Ishikawa (cell line): ENCODE measurements around the gene NOS1AP.

Experiments
- CEBPB ChIP-seq: IDR thresholded peaks from 2 replicates; pipeline ENCODE4 v1.6.1; 2012
- CREB1 ChIP-seq: IDR thresholded peaks from 2 replicates; pipeline ENCODE4 v1.6.1; 2012; ENCODE audit warnings: low read depth
- EGR1 ChIP-seq: IDR thresholded peaks from 2 replicates; pipeline ENCODE4 v1.6.1; 2012
- EP300 ChIP-seq: IDR thresholded peaks from 2 replicates; pipeline ENCODE4 v1.6.1; 2012; ENCODE audit warnings: borderline replicate concordance
- FOXM1 ChIP-seq: IDR thresholded peaks from 2 replicates; pipeline ENCODE4 v1.6.1; 2012; ENCODE audit warnings: low read depth, borderline replicate concordance
- MAX ChIP-seq: IDR thresholded peaks from 2 replicates; pipeline ENCODE4 v1.6.1; 2012
- NFIC ChIP-seq: IDR thresholded peaks from 2 replicates; pipeline ENCODE4 v1.6.1; 2012
- RAD21 ChIP-seq: IDR thresholded peaks from 2 replicates; pipeline ENCODE4 v1.6.1; 2012; ENCODE audit warnings: low read depth
- TAF1 ChIP-seq: IDR thresholded peaks from 2 replicates; pipeline ENCODE4 v1.6.1; 2012; ENCODE audit warnings: low read depth, mild to moderate bottlenecking
- TCF12 ChIP-seq: IDR thresholded peaks from 2 replicates; pipeline ENCODE4 v1.6.1; 2012; ENCODE audit warnings: low read depth
- TEAD4 ChIP-seq: IDR thresholded peaks from 2 replicates; pipeline ENCODE4 v1.6.1; 2012
- YY1 ChIP-seq: IDR thresholded peaks from 2 replicates; pipeline ENCODE4 v1.6.1; 2012; ENCODE audit warnings: low read depth
- ZBTB7A ChIP-seq: IDR thresholded peaks from 2 replicates; pipeline ENCODE4 v1.6.1; 2012; ENCODE audit warnings: low read depth
- TF ChIP-seq, protein P1 (sequence below): IDR thresholded peaks from 2 replicates; pipeline ENCODE4 v1.6.1; 2012
- TF ChIP-seq, protein P2 (sequence below): IDR thresholded peaks from 2 replicates; pipeline ENCODE4 v1.6.1; 2012; ENCODE audit warnings: low read depth, mild to moderate bottlenecking

NOS1AP gene

GRCh38 chr1:162391790-162392563 lies 322.5 kb downstream of the NOS1AP start:
- no peak for TF ChIP-seq EP300
- TF ChIP-seq RAD21: peak; percentile 88

DNA sequence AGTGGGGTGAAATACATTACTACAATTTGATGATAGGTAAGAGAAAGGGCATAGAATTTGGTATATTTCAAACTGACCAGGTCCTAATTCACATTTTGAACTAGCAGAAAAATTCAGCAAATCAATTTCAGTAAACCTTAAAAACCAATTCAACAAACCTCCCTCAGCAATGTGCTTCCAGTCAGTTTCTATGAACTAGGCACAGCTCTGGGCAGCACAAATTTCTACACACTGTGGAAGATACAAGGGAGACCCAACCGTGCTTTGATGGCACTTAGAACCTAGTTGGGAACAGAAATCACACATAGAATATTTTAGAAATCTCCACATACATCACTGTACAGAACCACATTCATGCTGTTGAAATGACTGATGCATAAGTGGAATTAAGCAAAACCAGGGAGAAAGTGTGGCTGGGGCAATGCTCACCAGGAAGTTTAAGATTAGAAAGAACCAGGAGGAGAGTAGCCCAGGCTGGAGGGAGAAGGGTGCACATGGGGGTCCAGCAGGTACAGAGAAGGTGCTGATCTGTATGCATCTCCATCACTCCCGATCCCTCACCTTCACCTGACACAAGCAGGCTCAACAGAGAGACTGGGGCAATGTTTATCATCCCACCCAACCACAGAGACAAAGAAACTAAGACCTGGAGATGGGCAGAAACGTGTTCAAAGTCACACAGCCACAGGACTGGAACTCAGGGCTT lies 326.9 kb downstream of the NOS1AP start:
- TF ChIP-seq FOXM1: no peak
- TF ChIP-seq ZBTB7A: no peak

DNA sequence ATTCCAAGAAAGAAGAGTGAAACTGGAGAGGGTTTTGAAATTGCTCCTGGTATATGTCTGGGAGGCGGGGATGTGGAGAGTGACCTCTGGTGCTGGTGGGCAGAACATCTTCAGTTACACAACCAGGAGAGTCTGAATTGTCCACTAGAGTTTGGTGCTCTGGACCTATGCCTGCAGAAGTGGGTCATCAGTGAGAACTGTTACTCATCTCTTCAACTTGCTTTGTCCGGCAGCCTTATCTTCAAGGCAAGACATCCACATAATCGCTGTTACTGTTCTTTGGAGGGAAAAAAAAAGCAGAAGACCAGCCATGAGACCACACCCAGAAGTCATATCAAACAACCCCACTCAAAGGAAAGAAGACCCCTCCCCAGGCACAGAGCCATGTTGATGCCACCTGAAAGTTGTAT lies 327.6 kb downstream of the NOS1AP start:
- no peak for TF ChIP-seq MAX
- no peak for TF ChIP-seq NFIC
- TF ChIP-seq EGR1: no peak
- TF ChIP-seq YY1: no peak
- TF ChIP-seq ZBTB7A: no peak
- no peak for TF ChIP-seq TAF1
- peak; percentile 26; the same call in 1 of the 2 replicates for TF ChIP-seq RAD21
- TF ChIP-seq TCF12: no peak

DNA sequence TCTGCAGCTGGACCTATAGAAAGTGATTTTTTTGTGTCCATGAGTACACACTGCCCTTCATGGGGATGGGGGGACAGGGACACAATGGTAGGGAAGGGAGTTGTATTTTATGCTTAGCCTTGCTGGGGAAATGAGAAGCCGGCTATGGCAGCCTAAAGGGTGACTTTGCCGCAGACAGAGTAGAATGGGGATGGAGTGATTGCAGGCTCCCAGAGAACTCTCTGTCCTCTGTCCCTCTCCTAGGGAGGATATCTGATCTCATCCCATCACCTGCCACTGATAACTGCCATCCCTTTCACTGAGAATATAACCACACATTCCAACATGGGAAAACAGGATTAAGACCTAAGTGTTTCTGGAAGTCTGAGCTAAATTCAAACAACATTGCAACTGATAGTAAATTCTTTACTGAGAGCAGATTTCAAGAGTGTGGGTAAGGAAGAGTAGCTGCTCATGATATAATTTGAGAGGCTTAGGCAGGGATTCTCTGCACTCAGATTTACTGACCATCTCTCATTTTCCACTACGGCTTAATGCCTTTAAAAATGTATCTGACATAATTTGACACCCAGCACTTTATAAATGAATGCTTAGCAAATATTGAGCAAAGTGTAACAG lies 328.6 kb downstream of the NOS1AP start:
- TF ChIP-seq, protein P1, sequence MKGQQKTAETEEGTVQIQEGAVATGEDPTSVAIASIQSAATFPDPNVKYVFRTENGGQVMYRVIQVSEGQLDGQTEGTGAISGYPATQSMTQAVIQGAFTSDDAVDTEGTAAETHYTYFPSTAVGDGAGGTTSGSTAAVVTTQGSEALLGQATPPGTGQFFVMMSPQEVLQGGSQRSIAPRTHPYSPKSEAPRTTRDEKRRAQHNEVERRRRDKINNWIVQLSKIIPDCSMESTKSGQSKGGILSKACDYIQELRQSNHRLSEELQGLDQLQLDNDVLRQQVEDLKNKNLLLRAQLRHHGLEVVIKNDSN: no peak
- TF ChIP-seq FOXM1 (no peak), CEBPB (no peak), YY1 (no peak), EP300 (no peak)

- no peak for TF ChIP-seq ZBTB7A
- TF ChIP-seq TCF12: no peak
- TF ChIP-seq YY1: no peak
Observed at GRCh38 chr1:162398999-162399580, 329.6 kb downstream of the NOS1AP start.

DNA sequence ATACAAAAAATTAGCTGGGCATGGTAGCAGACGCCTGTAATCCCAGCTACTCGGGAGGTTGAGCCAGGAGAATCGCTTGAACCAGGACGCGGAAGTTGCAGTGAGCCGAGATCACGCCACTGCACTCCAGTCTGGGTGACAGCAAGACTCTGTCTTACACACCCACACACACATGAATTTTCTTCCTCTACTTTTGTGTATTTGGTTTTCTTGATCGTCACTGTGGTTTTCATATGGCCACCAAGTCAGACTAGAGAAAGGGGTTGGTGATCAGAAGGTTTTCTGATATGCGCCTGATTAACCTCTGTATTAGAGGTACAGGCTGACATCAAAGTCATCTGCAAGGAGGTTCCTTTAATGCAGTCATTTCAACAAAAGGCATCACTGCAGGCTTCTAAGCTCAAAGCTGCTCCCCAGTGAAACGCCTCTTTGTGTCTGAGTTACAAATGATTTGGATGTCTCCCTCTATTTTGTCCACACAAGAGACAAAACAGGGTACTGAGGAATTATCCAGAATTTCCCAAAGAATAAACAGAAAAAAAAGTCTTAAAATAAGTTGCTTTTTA lies 331.4 kb downstream of the NOS1AP start:
- TF ChIP-seq CEBPB (no peak), RAD21 (no peak), EP300 (no peak), TCF12 (no peak), FOXM1 (no peak), TEAD4 (no peak), ZBTB7A (no peak), YY1 (no peak), MAX (no peak), CREB1 (no peak), TAF1 (no peak), NFIC (no peak), EGR1 (no peak)
- TF ChIP-seq, protein P2, sequence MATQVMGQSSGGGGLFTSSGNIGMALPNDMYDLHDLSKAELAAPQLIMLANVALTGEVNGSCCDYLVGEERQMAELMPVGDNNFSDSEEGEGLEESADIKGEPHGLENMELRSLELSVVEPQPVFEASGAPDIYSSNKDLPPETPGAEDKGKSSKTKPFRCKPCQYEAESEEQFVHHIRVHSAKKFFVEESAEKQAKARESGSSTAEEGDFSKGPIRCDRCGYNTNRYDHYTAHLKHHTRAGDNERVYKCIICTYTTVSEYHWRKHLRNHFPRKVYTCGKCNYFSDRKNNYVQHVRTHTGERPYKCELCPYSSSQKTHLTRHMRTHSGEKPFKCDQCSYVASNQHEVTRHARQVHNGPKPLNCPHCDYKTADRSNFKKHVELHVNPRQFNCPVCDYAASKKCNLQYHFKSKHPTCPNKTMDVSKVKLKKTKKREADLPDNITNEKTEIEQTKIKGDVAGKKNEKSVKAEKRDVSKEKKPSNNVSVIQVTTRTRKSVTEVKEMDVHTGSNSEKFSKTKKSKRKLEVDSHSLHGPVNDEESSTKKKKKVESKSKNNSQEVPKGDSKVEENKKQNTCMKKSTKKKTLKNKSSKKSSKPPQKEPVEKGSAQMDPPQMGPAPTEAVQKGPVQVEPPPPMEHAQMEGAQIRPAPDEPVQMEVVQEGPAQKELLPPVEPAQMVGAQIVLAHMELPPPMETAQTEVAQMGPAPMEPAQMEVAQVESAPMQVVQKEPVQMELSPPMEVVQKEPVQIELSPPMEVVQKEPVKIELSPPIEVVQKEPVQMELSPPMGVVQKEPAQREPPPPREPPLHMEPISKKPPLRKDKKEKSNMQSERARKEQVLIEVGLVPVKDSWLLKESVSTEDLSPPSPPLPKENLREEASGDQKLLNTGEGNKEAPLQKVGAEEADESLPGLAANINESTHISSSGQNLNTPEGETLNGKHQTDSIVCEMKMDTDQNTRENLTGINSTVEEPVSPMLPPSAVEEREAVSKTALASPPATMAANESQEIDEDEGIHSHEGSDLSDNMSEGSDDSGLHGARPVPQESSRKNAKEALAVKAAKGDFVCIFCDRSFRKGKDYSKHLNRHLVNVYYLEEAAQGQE: no peak
- TF ChIP-seq, protein P1: no peak

DNA sequence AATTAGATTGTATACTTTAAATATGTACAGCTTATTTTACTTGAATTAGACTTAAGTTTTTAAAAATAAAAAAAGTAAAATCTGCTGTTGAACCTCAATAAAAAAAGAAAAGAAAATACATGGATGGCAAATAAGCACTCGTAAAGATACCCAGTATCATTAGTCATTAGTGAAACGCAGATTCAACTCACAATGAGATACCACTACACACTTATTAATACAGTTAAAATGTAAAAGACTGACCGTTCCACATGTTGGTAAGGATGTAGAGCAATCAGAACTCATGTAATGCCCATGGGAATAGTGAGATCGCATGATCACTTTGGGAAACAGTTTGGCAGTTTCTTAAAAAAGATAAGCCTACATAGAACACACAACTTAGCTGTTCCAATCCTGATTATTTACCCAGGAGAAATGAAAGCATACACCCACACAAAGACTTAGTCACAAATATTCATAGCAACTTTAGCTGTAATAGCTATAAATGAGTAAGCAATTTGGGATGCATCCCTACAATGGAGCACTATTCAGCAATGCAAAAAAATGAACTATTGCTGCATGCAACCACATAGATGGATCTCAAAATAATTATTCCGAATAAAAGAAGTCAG lies 335.2 kb downstream of the NOS1AP start:
- TF ChIP-seq FOXM1: no peak
- no peak for TF ChIP-seq RAD21
- TF ChIP-seq TEAD4: no peak
- TF ChIP-seq NFIC: no peak
- TF ChIP-seq, protein P2: no peak
- TF ChIP-seq CEBPB: no peak
- TF ChIP-seq, protein P1: no peak
- no peak for TF ChIP-seq TCF12
- TF ChIP-seq EP300: no peak
- no peak for TF ChIP-seq TAF1
- TF ChIP-seq ZBTB7A: no peak
- no peak for TF ChIP-seq MAX
- no peak for TF ChIP-seq CREB1
- TF ChIP-seq YY1: no peak
- no peak for TF ChIP-seq EGR1
